Stimulated activated CD8-positive, alpha-beta memory T cell treated with anti-CD3 and anti-CD28 coated beads, Interleukin-2, amount 100 ng/mL, for 1 hour (primary cell): ENCODE results near the gene DDX19B.
"Not testable (repeated sequence)": the region's sequence is repeated elsewhere in the genome, so short reads cannot be mapped to it uniquely, and the experiment has no call there.

Experiments used
- DNase-seq, 2 donors: peaks; one replicate each; pipeline ENCODE4 v3.0.0-alpha.2; 2020; ENCODE audit warnings: low read depth in 2 of 2

The DDX19B gene

GRCh38 chr16:70348991-70349390 is 50.0 kb downstream of the DDX19B start:
- no peak for DNase-seq

- DNase-seq: no peak
Observed at GRCh38 chr16:70349783-70350182, 50.8 kb downstream of the DDX19B start.

- DNase-seq: no peak
Observed at GRCh38 chr16:70359552-70359951, 60.6 kb downstream of the DDX19B start.

GRCh38 chr16:70364399-70364798 is 65.4 kb downstream of the DDX19B start:
- DNase-seq: no peak

- DNase-seq: not testable (repeated sequence)
Observed at GRCh38 chr16:70370145-70370544, 71.2 kb downstream of the DDX19B start.

GRCh38 chr16:70370924-70371323 is 71.9 kb downstream of the DDX19B start:
- DNase-seq: no peak

GRCh38 chr16:70372921-70373728 is 74.1 kb downstream of the DDX19B start:
- DNase-seq: no peak

- no peak for DNase-seq
Observed at GRCh38 chr16:70374213-70374612, 75.2 kb downstream of the DDX19B start.

GRCh38 chr16:70375636-70376611 is 76.9 kb downstream of the DDX19B start:
- no peak for DNase-seq

- no peak for DNase-seq
Observed at GRCh38 chr16:70377782-70378181, 78.8 kb downstream of the DDX19B start.

- no peak for DNase-seq
Observed at GRCh38 chr16:70378869-70379493, 80.0 kb downstream of the DDX19B start.

GRCh38 chr16:70380248-70380918 is 81.4 kb downstream of the DDX19B start:
- peak; percentile 15 to 42 for DNase-seq

GRCh38 chr16:70380919-70381603 is 82.1 kb downstream of the DDX19B start:
- peak; percentile 89 for DNase-seq

- DNase-seq: no peak
Observed at GRCh38 chr16:70381604-70382342, 82.8 kb downstream of the DDX19B start.

GRCh38 chr16:70383421-70383960 is 84.5 kb downstream of the DDX19B start:
- no peak for DNase-seq
